OCI-M1 (cell line): ENCODE measurements around the gene SLC48A1.

Experiments
- DNase-seq: peaks from one replicate; lab custom pipeline; 2025; lab: John Stamatoyannopoulos, UW

The SLC48A1 gene

GRCh38 chr12:47758834-47759690 lies 14.0 kb upstream of the SLC48A1 start, which contains the start of gene RAPGEF3:
Gene RAPGEF3, minus strand, starts transcription at chr12:47758880. Its CDS starts 324 bp downstream, at chr12:47758556.
- peak; percentile 77 for DNase-seq

DNA sequence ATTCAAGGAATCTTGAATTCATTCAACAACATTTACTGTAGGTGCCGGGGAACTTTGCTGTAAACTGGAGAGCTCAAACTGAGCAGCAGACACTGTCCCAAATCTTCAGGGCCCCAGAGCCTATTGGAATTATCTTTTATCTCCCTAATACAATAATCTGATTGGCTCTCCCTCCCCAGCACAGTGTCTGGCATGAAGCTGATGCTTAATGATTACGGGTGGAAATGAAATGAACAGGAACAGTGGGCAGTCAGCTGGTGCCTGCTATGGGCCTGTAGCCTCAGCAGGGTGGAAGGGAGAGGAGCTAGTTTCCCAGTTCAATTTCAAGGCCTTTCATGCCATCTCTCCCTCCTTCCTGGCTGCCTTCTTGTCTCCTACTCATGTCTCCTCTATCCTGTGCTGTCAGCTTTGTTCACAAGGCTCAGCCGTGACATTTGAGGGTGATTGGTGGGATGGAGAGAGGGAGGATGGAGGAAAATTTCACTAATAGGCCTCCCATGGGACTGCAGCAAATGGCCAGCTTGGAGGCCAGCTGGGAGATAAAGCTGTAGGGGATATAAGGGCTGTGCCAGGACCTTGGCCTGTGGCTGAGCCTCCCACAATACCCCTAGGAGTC lies 10.1 kb upstream of the SLC48A1 start:
- no peak for DNase-seq

DNA sequence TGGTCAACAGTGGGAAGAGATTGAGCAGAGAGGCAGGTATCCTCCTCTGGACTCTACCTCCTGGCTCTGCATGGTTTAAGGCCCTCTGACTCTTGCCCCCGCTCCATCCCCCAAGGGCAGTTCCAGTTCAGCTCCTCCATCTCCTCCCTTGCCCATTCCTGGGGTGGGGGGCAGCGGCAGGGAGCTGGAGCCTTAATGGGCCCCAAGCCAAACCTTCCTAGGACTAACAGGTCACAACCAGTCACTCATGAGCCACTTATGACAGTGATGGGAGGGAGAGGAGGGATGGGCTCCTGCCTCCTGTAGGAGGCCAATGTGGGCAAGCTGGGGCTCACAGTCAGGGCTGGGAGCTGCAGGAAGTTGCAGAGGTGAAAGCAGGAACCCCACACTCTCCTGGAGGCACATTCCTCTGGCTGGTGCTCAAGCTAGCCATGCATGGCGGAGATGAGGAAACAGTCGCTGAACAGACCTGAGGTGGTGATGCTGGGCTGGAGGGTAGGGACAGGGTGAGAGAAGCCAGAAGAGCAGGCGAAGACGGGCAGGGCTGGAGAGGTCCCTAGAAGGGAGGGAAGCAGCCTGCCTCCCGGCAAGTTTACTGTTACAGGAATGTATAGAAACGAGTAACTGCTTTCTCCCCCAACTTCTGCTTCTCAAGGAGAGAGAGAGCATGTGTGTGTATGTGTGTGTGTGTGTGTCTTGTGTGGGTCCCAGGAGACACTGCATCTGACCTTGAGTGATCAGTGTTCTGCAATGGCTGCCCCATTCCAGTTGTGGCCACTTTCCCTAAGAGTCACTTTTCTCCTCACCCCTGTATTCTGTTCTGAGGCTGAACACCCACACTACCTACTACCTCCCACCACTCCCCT lies 9.3 kb upstream of the SLC48A1 start:
- DNase-seq, result peak; percentile 14

DNA sequence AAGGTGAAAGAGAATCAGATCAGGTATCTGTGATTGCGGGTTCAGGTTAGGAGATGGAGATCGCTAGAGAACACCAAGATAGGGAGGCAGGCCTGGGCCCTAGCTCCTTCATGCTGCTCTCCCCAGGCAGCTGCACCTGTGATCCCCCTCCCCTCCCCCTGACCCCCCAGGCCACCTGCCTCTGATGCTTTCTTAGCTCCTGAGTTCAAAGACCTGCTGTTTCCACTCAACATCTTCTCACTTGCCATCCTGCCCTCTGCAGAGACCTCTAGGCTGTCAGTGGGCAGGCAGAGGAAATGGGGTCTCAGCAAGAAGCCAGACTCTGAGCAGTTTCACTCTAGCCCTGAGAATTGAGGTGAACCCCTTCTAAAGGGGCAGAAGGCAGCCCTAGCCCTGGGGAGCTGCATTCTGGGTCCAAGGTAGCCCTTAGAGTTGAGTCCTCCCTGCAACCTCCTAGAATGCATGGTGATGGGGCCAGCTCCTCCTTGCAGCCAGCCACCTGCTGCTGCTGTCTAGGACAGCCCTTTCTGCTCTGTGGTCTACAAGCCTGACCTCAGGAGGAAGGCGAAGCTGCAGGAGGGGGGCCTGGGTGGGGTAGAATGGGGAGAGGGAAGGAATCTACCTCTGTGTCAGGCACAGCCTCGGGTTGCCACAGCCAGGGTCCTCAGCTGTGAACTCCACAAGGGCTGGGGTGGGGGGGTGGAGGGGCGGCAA lies 6.4 kb upstream of the SLC48A1 start:
- no peak for DNase-seq

GRCh38 chr12:47767216-47767724 lies 5.8 kb upstream of the SLC48A1 start:
- peak; percentile 73 for DNase-seq

- no peak for DNase-seq
Observed at GRCh38 chr12:47768323-47768811, 4.7 kb upstream of the SLC48A1 start.

DNA sequence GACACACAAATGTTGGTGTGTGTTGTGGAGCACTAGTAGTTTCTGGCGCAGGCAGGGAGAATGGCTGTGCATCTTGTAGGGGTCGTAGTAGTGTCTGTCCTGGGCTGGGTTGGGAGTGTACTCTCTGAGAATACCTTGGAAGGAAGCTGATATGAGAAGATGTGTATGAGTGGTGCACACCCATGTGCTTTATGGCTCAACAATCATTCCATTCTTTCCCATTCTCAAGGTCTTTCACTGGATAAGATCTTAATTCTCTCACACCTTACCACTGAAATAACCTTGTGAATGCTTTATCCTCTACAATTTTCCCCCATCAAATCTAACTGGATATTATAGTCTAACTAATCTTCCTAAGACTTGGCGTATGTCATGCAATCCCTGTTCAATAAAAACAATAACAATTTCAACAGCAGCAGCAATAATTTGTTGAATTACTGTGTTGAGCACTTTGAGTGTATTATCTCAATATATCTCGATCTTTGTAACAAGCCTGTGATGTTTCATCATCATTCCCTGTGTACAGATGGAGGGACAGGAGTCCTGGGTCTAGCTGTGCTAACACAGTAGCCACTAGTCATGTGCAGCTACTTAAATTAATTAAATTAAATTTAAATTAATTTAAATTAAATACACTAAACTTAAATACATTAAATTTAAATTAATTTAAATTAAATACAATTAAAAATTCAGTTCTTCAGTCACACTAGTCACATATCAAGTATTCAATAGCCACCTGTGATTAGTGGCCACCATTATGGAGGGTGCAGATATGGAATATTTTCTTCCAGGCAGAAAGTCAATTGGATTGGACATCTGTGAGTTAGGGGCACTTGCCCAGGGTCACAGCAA lies 3.6 kb upstream of the SLC48A1 start:
- DNase-seq, result peak; percentile 61

DNA sequence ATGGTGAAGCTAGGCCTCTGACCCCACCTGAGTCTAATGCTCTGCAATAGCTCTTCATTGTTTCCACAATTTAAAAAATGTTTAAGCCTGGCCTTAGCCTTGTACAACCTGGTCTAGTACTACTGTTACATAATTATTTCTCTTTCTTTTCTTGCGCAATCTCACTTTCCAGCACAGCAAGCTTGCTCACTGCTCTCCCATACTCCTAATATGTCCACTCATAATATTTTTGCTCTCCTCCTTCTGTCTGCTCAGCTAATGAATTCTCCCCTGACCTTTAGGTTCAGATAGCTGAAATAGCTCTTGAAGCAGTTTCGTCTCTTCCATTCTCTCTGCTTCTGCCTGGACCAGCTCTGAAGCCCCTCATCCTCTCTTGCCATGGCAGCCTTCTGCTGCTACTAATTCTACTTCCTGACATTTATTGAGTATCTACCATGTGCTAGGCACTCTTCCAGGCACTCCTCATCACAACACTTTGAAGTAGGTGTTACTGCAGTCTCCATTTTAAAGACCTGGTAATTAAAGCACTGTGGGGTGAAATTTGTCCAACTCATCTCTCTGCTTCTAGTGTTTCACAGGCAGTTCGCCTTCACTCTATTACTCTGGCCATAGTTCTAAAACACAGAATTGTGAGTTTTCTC lies 2.8 kb upstream of the SLC48A1 start:
- peak; percentile 73 for DNase-seq

GRCh38 chr12:47771304-47771703 lies 1.7 kb upstream of the SLC48A1 start:
- no peak for DNase-seq

DNA sequence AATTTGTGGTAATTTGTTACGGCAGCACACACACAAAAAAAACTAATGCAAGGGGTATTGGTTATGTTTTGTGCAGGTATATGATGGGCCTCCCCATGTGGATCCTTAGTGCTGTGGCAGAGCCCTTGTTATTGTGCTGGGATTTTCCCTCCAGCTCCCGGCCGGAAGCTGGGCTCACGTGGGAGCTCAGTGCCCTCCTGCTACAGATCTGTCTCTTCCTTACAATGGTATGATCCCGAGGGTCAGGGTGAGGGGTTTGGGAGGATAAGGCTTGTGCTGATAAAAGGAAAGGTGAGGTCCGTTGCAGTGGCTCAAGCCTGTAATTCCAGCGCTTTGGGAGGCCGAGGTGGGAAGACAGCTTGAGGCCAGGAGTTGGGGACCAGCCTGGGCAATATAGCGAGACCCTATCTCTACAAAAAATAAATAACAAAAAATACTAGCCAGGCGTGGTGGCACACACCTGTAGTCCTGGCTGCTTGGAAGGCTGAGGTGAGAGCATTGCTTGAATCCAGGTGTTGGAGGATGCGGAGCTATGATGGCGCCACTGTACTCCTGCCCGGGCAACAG lies 861 bp upstream of the SLC48A1 start:
- no peak for DNase-seq

- DNase-seq, result no peak
Observed at GRCh38 chr12:47772738-47773061, 338 bp upstream of the SLC48A1 start.

DNA sequence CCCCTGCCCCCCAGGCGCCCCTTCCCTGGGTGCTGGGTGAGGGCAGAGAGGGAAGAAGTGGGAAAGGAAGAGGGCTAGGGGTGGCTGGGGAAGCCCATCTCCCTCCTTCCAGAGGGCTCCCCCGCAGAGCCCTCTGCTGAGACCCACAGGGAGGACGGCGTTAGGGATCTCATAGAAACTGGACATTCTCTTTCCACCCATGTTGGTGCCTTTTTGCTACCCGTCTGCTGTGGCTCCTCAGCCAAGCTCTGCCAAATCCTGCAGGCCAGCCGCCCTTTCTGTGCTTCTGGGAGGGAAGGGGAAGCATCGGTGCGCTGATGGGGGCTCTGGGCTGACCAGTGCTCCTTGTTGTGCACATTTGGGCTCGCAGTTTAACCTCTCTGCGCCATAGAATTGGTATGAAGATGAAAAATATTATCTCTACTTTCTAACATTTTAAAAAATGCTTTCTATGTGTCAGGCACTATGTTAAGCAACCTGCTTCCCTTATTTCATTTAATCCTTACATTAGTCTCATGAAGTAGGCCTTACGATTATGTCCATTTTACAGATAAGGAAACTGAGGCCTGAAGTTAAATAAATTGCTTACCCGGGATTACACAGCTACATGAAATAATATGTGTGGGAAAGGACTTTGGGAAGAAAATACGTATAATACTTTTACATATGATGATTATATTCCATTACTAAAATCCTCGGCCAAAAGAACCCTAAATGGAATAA lies 981 bp downstream of the SLC48A1 start:
- peak; percentile 59 for DNase-seq

- DNase-seq, result no peak
Observed at GRCh38 chr12:47774663-47775062, 1.6 kb downstream of the SLC48A1 start.

- peak; percentile 93 for DNase-seq
Observed at GRCh38 chr12:47775100-47775911, 2.3 kb downstream of the SLC48A1 start.

GRCh38 chr12:47776471-47777143 lies 3.6 kb downstream of the SLC48A1 start:
- peak; percentile 75 for DNase-seq

DNA sequence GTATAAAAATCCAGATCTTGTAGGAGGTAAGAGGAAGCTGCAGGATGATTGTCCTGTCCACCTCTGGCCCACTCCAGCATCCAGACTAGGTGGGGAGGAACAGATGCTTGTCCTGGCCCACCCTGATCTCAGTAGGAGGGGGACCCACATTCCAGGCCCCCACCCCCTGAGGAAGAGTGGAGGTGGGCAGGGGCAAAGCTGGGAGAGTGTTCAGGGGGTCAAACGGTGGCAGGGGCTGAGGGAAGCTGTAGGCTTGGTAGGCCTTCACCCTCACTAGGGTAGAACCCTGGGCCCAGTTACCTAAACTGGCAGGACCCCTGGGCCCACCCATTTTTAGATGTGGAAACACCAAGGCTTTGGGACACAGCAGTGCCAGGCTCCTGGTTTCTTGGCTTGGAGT lies 4.1 kb downstream of the SLC48A1 start:
- no peak for DNase-seq

GRCh38 chr12:47777741-47778558 lies 4.9 kb downstream of the SLC48A1 start:
- peak; percentile 93 for DNase-seq
